IPS DF 4.7 (cell line): ENCODE results near the gene ZNF446.
A peak's percentile ranks its signal among the peaks of the same experiment; 100 is the strongest.
"Not testable (repeated sequence)": the region's sequence is repeated elsewhere in the genome, so short reads cannot be mapped to it uniquely, and the experiment has no call there.

ENCODE experiments used
- DNase-seq: peaks from one replicate; pipeline ENCODE4 v3.0.0-alpha.2; 2013; ENCODE audit warnings: low spot score; ENCODE audit errors: extremely low read depth

Gene ZNF446

DNA sequence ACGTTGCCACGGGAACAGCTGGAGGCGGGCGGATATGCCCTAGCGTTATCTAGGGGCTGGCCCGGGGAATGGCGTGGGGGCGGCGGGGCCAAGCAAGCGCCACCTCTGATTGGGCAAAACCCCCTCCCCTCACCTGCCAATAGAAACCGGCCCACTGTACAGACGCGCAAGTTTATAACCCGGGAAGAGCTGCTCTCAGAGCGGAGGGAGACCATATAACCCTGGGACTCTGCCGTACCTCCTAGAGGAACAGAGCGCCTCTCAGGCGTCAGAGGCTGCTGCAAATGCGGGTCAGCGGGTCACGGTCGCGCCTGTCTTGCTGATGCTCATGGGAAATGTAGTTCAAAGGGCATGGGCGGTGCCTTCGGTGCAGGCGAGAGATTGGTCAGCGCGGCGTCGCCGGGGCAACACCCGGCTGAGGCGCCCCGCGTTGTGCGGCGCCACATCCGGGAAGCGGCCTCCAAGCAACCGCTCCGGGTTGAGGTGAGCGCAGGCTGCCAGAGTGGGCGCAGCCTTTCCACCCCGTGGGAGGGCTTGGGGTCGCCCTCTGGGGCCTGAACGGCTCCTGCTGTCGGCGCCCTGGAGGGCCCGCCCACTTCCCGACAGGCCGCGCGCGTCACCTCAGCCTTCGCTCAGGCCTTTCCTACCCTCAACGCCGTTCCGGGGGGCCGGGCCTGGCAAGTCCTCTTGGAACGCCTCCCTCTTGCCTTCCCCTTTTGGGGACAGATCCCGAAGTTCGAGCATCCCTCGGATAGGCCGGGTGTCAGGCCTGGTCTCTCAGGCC is at the start of gene ZNF446:
Gene ZNF446, plus strand, starts transcription at position 639 of the 784 bp plus-strand sequence. CDS start 867 bp downstream, outside the sequence.
- peak; percentile 85 for DNase-seq

DNA sequence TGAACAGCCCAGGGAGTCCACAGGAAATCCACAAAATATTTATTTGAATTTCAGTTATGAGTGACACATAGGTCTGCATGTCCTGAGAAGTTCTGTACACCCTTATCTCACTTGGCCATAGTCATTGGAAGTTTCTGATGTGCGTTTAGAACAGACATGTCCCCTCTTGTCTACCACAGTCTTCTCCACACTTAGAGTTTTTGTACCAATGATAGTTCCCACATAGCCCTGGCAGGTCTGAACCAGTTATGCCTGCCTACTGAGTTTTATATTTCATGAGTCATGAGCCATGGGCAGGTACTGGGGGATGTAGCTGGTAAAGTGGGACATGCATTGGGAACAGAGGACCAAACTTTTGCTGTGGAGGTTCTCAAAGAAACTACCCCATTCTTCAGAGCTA is 47.5 kb upstream of the ZNF446 start:
- no peak for DNase-seq

DNA sequence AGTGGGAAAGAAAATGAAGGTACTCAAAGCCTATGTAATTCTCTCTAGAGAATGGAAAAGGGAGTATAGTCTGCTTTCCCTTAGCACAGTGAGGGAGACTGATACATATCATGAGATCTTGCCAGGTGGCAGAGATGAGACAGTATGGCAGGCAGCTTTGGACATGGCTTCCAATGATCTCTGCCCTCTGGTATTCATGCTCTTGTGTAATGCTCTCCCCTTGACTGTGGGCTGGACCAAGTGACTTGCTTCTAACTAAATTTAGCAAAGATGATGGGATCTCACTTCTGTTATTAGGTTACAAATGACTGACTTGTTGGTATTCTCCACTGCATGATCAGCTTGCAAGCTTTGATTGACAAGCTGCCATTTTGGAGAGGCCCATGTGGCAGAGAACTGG is 46.4 kb upstream of the ZNF446 start:
- no peak for DNase-seq

DNA sequence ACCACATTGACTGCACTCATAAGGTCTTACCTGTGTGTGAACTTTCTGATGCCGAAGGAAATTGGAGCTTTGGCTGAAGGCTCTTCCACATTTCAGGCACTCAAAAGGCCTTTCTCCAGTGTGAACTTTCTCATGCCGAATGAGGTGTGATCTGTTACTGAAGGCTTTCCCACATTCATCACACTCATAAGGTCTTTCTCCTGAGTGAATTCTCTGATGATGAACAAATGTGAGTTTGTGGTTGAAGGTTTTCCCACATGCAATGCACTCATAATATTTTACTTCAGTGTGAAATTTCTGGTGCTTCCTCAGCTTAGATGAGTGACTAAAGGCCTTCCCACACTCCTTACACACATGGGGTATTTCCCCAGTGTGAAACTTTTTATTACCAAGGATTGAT is 41.9 kb upstream of the ZNF446 start:
- no peak for DNase-seq

DNA sequence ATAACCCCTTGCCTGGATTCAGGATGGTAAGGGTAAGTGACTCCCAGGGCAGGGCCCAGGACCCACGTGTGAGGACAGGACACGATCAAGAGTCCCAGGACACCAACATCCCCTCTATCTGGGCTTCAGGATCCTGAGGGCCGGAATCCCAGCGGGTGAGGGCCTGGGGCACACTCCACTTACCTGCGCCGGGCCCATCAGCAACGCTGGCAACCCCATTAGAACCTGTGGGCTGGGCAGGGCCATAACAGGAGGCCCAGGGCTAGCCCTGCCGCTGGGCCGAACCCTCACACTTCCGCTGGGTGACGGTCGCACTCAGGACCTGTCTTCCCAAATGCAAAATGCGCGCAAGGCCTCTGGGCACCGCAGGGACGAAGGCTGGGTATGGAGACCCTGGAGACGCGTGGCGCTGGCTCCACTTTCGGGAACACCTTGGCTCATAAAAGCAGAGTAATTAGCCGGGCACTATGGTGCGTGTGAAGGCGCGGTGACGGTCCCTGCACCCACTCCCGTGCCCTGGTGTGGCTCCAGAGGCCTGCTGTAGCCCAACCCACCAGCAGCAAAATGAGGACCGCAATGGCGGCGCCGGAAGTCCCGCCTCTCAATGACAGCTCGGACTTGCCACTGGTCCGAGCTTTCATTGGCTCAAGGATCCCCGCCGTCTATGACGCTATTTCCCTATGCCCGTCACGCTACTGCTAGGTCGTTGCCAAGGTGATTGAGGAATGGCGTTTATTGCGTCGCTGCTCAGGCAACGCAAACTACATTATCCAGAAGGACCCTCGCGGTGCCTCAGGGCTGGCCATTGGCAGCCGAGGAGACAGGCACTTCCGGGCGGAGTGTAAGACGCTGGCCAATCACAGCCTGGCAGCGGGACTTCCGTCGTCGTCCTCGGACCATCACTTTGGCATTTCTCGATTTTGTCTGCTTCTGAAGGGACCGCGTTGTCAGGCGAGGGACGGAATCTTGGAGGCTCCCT is 36.3 kb upstream of the ZNF446 start, which contains the start of gene ZNF132:
Gene ZNF132, minus strand, starts transcription at position 578 of the 979 bp plus-strand sequence. Its CDS starts 332 bp downstream, at position 246.
- DNase-seq: peak; percentile 99

DNA sequence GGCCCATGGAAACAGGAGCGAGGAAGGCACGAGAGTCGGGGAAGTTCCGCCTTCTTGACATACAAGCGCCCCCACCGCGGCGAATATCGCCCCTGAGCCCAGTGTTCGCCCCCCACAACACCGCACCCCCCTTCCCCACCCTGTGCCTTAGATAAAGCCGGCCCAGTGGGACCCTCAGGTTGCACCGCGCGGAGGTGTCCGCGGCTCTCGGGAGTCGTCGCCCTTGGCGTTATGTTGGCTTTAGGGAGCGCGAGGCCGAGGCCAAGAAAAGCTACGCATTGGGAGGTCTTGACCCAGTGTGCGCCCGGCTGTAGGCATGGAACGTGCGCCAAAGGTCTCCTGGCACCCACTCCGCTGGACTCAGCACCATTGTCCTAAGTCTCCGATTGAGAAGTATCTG is 35.6 kb upstream of the ZNF446 start:
- no peak for DNase-seq

DNA sequence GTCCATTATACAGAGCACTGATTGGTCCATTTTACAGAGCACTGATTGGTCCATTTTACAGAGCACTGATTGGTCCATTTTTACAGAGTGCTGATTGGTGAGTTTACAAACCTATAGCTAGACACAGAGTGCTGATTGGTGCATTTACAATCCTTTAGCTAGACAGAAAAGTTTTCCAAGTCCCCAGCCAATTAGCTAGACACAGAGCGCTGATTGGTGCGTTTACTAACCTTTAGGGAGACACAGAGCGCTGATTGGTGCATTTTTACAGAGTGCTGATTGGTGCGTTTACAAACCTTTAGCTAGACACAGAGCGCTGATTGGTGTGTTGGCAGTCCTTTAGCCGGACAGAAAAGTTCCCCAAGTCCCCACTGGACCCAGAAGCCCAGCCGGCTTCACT is 33.2 kb upstream of the ZNF446 start:
- not testable (repeated sequence) for DNase-seq

DNA sequence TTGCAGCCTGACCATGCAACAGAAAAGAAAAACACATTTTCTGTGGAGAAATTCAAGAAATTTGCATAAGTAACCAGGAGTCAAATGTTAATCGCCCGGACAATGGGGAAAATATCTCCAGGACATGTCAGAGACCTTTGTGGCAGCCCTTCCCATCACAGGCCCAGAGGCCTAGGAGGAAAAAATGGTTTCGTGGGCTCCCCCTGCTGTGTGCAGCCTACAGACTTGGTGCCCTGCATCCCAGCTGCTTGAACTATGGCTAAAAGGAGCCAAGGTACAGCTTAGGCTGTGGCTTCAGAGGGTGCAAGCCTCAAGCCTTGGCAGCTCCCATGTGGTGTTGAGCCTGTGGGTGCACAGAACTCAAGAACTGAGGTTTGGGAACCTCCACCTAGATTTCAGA is 27.3 kb upstream of the ZNF446 start:
- not testable (repeated sequence) for DNase-seq

DNA sequence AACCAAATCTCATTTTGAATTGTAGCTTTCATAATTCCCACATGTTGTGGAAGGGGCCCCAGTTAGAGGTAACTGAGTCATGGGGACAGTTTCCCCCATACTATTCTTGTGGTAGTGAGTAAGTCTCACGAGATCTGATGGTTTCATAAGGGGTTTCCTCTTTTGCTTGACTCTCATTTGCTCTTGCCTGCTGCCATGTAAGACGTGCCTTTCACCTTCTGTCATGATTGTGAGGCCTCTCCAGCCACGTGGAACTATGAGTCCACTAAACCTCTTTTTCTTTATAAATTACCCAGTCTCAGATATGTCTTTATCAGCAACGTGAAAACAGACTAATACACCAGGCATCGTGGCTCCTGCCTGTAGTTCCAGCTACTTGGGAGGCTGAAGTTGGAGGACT is 26.2 kb upstream of the ZNF446 start:
- DNase-seq: not testable (repeated sequence)

DNA sequence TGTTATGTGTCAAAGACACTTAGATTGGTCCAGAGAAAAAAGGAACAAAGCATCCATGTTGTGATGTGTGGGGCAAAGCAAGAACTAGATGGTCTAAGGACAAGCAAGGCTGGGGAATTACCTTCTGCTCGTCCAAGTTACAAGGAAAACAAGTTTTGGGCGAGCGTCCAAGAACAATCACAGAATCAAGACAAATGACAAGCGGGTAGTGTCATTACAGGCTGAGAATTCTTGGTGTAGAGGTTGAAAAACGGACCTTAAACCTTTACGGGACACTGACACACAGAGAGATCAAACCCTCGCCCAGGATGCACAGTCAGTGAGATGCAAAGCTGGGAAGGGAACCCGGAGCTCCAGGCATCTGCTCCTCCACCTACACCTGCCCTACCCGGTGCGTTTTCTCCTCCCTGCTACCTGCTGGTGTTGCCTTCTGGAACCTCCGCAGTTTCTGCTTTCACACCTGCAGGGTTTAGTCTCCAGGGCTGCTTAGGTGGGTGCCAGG is 25.2 kb upstream of the ZNF446 start:
- no peak for DNase-seq

DNA sequence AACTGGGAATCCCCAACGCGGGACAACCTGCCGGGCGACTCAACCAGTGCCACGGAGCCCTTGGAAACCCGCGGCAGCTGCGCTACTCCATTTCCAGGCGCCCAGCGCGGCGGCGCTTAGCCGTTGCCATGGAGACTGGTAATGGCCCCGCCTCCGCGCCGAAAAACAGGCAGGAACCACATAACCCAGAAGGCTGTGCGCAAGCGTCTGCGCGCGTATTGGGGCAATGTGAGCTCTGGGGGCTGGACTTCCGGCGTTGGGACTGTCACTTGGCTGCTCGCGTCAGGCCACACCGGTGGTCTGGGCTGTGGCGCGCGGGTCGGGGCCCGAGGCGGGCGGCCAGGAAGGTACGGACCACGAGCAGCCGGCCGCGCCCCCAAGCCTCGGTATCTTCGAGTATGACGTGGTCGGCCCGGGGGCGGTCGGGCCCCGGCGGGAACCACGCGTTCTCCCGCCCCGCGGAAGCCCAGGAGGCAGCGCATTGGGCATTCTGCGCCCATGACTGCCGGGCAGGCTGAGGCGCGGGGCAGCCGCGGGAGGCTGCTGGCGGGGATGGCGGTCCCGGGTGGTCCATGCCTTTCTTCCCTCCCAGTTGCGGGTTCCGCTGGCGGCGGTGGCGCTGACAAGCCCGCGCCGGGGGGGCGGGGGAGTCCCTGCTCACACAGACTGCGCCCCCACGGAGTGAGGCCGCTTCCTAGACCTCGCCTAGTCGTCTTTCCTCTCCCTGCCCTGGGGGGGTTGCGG is 24.6 kb upstream of the ZNF446 start, which contains the start of gene ZNF324B:
Gene ZNF324B, plus strand, starts transcription at position 265 of the 744 bp plus-strand sequence. CDS start 2,080 bp downstream, outside the sequence.
- peak; percentile 76 for DNase-seq

DNA sequence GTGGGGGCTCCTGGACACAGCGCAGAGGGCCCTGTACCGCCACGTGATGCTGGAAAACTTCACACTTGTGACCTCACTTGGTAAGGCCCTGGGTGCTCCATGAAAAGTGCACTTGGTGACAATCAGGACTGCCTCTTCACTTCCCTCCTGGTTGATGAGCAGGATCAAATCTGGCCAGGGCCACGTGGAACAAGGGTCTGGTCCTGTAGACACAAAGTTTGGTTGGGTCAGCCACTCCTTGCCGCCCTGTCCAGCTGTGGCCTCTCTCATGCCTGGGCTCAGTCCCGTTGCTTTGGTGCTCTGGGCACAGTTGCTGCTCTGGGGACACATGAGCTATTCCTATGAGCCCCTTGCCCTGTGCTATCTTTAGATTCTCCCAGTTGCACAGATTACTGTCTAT is 22.4 kb upstream of the ZNF446 start:
- DNase-seq: no peak

DNA sequence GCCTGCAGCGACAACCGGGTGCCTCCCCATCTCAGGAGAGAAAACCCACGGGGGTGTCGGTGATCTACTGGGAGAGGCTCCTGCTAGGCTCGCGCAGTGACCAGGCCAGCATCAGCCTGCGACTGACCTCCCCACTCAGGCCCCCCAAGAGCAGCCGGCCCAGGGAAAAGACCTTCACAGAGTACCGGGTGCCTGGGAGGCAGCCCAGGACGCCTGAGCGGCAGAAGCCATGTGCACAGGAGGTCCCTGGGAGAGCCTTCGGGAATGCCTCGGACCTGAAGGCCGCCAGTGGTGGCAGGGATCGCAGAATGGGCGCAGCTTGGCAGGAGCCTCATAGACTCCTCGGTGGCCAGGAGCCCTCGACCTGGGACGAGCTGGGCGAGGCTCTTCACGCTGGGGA is 20.8 kb upstream of the ZNF446 start:
- DNase-seq: no peak

DNA sequence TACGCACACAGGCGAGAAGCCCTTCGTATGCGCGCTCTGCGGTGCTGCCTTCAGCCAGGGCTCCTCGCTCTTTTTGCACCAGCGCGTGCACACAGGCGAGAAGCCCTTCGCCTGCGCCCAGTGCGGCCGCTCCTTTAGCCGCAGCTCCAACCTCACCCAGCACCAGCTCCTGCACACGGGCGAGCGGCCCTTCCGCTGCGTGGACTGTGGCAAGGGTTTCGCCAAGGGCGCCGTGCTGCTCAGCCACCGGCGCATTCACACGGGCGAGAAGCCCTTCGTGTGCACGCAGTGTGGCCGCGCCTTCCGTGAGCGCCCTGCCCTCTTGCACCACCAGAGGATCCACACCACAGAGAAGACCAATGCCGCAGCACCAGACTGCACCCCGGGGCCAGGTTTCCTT is 20.0 kb upstream of the ZNF446 start:
- DNase-seq: no peak

DNA sequence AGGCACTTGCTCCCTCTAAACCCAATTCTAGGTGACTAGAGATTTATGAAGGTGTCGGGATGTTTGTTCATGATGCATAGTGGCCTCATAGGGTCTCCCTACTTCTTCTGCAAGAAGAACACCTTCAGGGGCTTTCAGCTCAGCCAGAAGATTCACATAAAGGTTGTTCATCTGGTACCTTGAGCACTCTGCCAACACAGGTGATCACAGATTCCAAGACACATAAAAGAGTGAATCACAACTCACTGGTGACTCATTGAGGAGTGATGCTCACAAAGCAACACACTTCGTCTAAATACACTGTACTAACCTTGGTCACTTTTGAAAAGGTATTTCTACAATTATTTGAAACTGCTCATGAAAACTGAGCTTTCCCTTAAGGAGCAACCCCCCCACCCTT is 16.1 kb upstream of the ZNF446 start:
- no peak for DNase-seq

DNA sequence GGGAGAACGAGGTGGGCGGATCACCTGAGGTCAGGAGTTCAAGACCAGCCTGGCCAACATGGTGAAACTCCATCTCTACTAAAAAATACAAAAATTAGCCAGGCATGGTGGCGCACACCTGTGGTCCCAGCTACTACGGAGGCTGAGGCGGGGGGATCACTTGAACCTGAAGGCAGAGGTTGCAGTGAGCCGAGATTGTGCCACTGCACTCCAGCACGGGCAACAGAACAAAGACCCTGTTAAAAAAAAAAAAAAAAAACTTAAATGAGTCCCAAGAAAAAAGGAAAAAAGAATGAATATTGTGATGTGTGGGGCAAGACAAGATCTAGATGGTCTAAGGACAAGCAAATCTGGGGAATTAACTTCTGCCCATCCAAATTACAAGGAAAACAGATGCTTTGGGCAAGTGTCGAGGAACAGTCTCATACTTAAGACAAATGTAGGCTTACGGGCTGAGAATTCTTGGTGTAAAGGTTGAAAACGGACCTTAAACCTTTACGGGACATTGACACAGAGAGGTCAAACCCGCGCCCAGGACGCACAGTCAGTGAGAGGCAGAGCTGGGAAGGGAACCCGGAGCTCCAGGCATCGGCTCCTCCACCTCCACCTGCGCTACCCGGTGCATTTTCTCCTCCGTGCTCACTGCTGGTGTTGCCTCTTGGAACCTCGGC is 9.9 kb upstream of the ZNF446 start:
- no peak for DNase-seq

DNA sequence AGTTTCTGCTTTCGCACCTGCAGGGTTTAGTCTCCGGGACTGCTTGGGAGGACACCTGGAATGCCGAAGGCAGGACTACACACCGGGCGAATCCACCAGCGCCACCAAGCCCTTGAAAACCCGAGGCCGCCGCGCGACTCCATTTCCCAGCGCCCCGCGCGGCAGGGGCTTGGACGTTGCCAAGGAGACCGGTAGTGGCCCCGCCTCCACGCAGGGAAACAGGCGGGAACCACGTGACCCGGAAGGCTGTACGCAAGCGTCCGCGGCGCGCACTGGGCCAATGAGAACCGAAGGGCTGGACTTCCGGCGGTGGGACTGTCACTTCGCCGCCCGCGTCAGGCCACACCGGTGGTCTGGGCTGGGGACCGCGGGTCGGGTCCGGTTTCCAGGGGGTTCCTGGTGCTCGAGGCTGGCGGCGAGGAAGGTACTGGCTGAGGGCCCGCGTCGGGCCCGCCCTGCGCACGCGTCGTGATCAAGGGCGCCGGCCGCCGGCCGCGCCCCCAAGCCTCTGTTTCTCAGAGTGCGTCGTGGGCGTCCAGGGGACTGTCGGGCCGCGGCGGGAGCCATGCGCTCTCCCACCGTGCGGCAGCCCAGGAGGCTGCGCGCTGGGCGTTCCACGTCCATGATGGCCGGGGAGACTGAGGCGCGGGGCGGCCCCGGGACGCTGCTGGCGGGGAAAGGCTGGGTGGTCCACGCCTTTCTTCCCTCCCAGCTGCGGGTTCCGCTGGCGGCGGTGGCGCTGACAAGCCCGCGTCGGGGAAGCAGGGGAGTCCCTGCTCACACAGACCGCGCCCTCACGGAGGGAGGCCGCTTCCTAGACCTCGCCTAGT is 9.2 kb upstream of the ZNF446 start, which contains the start of gene ZNF324:
Gene ZNF324, plus strand, starts transcription at position 321 of the 830 bp plus-strand sequence. CDS start 2,106 bp downstream, outside the sequence.
- peak; percentile 89 for DNase-seq

DNA sequence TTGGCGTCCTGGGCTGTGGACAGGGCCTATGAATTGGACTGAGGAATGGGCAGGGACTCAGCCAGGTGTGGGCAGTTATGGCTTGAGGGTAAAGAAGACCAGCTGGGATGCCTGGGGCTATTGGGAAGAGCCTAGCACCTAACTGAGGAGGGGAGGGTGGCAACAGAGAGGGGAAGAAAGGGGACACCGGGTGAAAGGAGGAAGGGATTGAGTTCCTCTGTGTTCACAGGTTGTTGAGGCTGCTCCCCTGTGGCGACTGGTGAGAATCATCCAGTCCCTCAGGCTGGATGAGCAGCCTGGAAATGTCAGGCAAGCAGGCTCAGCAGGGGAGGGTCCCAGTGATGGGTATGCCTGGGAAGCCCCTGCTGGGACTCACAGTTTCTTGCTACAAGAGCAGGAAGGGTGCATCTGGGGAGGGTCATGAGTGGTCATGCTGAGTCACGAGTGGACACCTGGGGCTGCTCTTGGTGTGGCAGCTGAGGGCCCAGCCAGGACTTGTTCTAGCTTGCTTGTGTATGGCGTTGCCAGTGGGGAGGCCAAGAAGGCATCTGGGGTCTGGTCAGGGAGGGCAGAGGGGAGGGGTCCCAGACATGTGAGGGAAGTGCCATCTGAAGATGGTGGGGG is 7.8 kb upstream of the ZNF446 start:
- DNase-seq: no peak
